Loucy (cell line): ENCODE data around the gene SCN7A.

Experiments
- H2AFZ ChIP-seq: fragments of 200-600 bp; sonication (generic); 2 replicates; pipeline ENCODE4 v1.6.0; 2016; ENCODE audit warnings: antibody characterized with exemption, mild to moderate bottlenecking, low read length, moderate library complexity
- H3F3A ChIP-seq: fragments of 200-600 bp; 2 replicates; pipeline ENCODE4 v1.6.0; 2016; ENCODE audit warnings: antibody characterized with exemption, low read depth, mild to moderate bottlenecking
- H3K27me3 ChIP-seq: fragments of 200-600 bp; sonication (generic); 2 replicates; pipeline ENCODE4 v1.6.1; 2014; ENCODE audit warnings: low read length, mild to moderate bottlenecking; ENCODE audit not compliant: insufficient read depth, poor library complexity, severe bottlenecking
- H3K36me3 ChIP-seq: fragments of 200-600 bp; sonication (generic); 2 replicates; pipeline ENCODE4 v1.6.1; 2016; ENCODE audit warnings: low read length; ENCODE audit not compliant: insufficient read depth
- H3K4me1 ChIP-seq: fragments of 200-600 bp; sonication (generic); 2 replicates; pipeline ENCODE4 v1.5.1; 2014; ENCODE audit warnings: low read length, mild to moderate bottlenecking; ENCODE audit not compliant: insufficient read depth, poor library complexity, severe bottlenecking
- H3K4me2 ChIP-seq: fragments of 200-600 bp; sonication (generic); 2 replicates; pipeline ENCODE4 v1.6.0; 2014; ENCODE audit warnings: antibody characterized with exemption, low read length, low read depth, mild to moderate bottlenecking; ENCODE audit not compliant: poor library complexity, severe bottlenecking
- H3K4me3 ChIP-seq: fragments of 200-600 bp; sonication (generic); 2 replicates; pipeline ENCODE4 v1.5.1; 2014; ENCODE audit warnings: low read length, mild to moderate bottlenecking, mixed read lengths; ENCODE audit not compliant: poor library complexity, severe bottlenecking
- H3K79me2 ChIP-seq: fragments of 200-600 bp; sonication (generic); 2 replicates; pipeline ENCODE4 v1.6.1; 2014; ENCODE audit warnings: low read length; ENCODE audit not compliant: insufficient read depth
- H3K9ac ChIP-seq: fragments of 200-600 bp; sonication (generic); 2 replicates; pipeline ENCODE4 v1.6.0; 2014; ENCODE audit warnings: mild to moderate bottlenecking, low read depth, low read length, moderate library complexity; ENCODE audit not compliant: poor library complexity, severe bottlenecking
- H3K9me2 ChIP-seq: fragments of 200-600 bp; sonication (generic); replicated peaks from 2 replicates; pipeline ENCODE4 v1.6.1; 2016; ENCODE audit warnings: low read depth, low read length, mixed read lengths
- H3K9me3 ChIP-seq: fragments of 200-600 bp; sonication (generic); 2 replicates; pipeline ENCODE4 v1.6.1; 2014; ENCODE audit warnings: mild to moderate bottlenecking, antibody characterized with exemption, low read length, low read depth; ENCODE audit not compliant: insufficient read depth
- H4K20me1 ChIP-seq: fragments of 200-600 bp; sonication (generic); 2 replicates; pipeline ENCODE4 v1.6.0; 2014; ENCODE audit warnings: antibody characterized with exemption, low read length, mild to moderate bottlenecking; ENCODE audit not compliant: insufficient read depth, poor library complexity, severe bottlenecking
- EZH2phosphoT487 ChIP-seq: fragments of 200-600 bp; IDR thresholded peaks from 2 replicates; pipeline ENCODE4 v1.6.1; 2018; ENCODE audit warnings: antibody characterized with exemption, mild to moderate bottlenecking, moderate library complexity, borderline replicate concordance
- TF ChIP-seq, protein P1 (sequence below): fragments of 200-600 bp; sonication (generic); conservative IDR thresholded peaks from 2 replicates; pipeline ENCODE4 v1.5.1; 2014; ENCODE audit warnings: mild to moderate bottlenecking, antibody characterized with exemption, low read length

SCN7A gene

DNA sequence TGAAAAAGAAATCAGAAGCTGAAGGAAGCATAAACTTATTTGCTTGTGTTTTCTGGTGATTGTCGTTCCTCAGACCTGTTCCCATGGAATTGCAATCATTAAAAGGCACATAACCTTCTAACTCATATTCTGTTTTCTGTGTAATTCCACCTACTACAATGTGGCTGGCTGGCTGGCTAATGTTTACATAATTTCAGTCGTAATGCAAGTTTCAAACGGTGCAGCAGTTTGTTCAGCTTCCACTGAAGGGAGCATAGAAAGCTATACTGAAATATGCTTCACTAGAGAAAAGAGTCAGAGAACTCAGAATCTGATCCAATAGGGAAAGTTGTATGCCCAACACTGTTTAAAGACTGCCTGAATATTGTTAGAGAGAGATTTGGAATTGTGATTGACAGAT, 27.1 kb upstream of the SCN7A start:
- no peaks in the 10 kb centered on the region for H3K79me2 ChIP-seq
- H2AFZ ChIP-seq, result no peak overlapping the region
- H3K4me2 ChIP-seq, result no peak overlapping the region
- no peaks in the 10 kb centered on the region for H3F3A ChIP-seq
- no peaks in the 10 kb centered on the region for H3K27me3 ChIP-seq
- no peaks in the 10 kb centered on the region for H3K4me1 ChIP-seq
- no peak overlapping the region for H3K9ac ChIP-seq
- no peaks in the 10 kb centered on the region for H3K9me3 ChIP-seq
- no peak overlapping the region for H3K4me3 ChIP-seq
- H3K9me2 ChIP-seq, result no peaks in the 10 kb centered on the region
- no peaks in the 10 kb centered on the region for H4K20me1 ChIP-seq
- TF ChIP-seq, protein P1, sequence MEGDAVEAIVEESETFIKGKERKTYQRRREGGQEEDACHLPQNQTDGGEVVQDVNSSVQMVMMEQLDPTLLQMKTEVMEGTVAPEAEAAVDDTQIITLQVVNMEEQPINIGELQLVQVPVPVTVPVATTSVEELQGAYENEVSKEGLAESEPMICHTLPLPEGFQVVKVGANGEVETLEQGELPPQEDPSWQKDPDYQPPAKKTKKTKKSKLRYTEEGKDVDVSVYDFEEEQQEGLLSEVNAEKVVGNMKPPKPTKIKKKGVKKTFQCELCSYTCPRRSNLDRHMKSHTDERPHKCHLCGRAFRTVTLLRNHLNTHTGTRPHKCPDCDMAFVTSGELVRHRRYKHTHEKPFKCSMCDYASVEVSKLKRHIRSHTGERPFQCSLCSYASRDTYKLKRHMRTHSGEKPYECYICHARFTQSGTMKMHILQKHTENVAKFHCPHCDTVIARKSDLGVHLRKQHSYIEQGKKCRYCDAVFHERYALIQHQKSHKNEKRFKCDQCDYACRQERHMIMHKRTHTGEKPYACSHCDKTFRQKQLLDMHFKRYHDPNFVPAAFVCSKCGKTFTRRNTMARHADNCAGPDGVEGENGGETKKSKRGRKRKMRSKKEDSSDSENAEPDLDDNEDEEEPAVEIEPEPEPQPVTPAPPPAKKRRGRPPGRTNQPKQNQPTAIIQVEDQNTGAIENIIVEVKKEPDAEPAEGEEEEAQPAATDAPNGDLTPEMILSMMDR, result no peak
- no peak for TF ChIP-seq EZH2phosphoT487
- H3K36me3 ChIP-seq, result no peaks in the 10 kb centered on the region

DNA sequence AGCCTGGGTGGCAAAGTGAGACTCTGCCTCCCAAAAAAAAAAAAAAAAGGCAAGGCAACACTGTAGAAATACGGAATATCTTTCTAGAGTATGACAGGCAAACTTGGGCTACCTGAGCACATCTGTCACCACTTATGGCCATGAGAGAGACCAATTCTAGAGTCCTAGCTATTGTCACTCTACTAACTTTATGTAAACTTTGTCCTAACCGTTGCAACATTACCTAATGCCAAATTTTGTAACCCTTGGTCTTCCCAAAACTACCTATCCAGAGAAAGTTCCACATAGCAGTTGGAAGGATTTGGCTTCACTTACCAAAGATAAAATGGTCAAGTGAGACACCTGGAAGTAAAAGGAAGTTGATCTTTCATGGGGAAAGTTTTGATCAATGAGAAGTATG, 26.6 kb upstream of the SCN7A start:
- H3K9me3 ChIP-seq, result no peaks in the 10 kb centered on the region
- no peaks in the 10 kb centered on the region for H3K4me1 ChIP-seq
- H3K9ac ChIP-seq, result no peak overlapping the region
- TF ChIP-seq, protein P1, result no peak
- no peak for TF ChIP-seq EZH2phosphoT487
- H3K27me3 ChIP-seq, result no peaks in the 10 kb centered on the region
- H4K20me1 ChIP-seq, result no peaks in the 10 kb centered on the region
- no peaks in the 10 kb centered on the region for H3K9me2 ChIP-seq
- no peaks in the 10 kb centered on the region for H3K36me3 ChIP-seq
- no peak overlapping the region for H2AFZ ChIP-seq
- no peak overlapping the region for H3K4me2 ChIP-seq
- H3K4me3 ChIP-seq, result no peak overlapping the region
- no peaks in the 10 kb centered on the region for H3K79me2 ChIP-seq
- H3F3A ChIP-seq, result no peaks in the 10 kb centered on the region

DNA sequence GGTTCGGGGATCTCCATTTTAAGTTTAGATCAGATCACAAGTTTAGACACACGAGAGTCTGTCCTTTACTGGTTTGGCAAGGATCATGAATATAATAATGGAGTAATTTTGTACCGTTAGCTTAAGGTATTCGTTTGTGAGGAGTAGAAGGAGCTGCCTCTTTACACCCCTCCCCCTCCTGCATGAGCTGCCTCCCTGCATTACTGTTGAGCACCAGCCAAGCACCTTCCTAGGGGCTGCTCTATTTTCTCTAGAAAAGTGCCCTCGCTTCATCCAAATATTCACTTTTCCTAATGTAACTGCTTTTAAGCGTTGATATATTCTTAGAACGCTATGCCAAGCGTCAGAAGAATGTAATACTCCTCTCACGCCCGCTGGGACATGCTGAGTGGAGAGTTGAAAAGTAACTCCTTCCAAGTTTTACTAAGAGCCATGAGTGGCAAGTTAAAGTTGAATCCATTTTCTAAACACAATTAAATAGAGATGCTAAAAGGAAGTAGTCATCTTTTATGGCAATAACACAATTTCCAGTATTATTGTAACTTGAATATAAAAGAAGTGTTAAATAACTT, 25.4 kb upstream of the SCN7A start:
- H3K36me3 ChIP-seq, result no peaks in the 10 kb centered on the region
- H4K20me1 ChIP-seq, result no peaks in the 10 kb centered on the region
- no peak overlapping the region for H3K9ac ChIP-seq
- H2AFZ ChIP-seq, result no peak overlapping the region
- no peaks in the 10 kb centered on the region for H3K9me2 ChIP-seq
- no peaks in the 10 kb centered on the region for H3K4me1 ChIP-seq
- H3K79me2 ChIP-seq, result no peaks in the 10 kb centered on the region
- no peaks in the 10 kb centered on the region for H3F3A ChIP-seq
- H3K27me3 ChIP-seq, result no peaks in the 10 kb centered on the region
- TF ChIP-seq, protein P1, result no peak
- no peak for TF ChIP-seq EZH2phosphoT487
- H3K4me3 ChIP-seq, result no peak overlapping the region
- no peak overlapping the region for H3K4me2 ChIP-seq
- no peaks in the 10 kb centered on the region for H3K9me3 ChIP-seq
